SK-N-SH (cell line): ENCODE measurements around the gene PBXIP1. TPM values are rescaled to one million over a fixed set of nuclear protein-coding genes. Genes with fewer than 3 reads are reported as not detected.
"Not testable (repeated sequence)": the region's sequence is repeated elsewhere in the genome, so short reads cannot be mapped to it uniquely, and the experiment has no call there.

Experiments used
- CTCF ChIA-PET: fragments of 300-600, 350-600 bp; formaldehyde crosslinking; extraction: SDS; loops from one replicate; lab custom pipeline; 2021; lab: Yijun Ruan, JAX
- POLR2A ChIA-PET: fragments of 350-600 bp; sonication (Branson Sonifier 250); formaldehyde crosslinking; extraction: SDS; loops from one replicate; lab custom pipeline; 2020; ENCODE audit warnings: antibody characterized with exemption, inconsistent platforms; lab: Yijun Ruan, JAX
- DNase-seq: peaks from one replicate; pipeline ENCODE4 v3.0.0; 2012
- H2AFZ ChIP-seq: fragments of 200-600 bp; sonication (generic); 2 replicates; pipeline ENCODE4 v1.8.1; 2016; ENCODE audit warnings: antibody characterized with exemption, mild to moderate bottlenecking, low read depth
- H3F3A ChIP-seq: fragments of 200-600 bp; sonication (generic); replicated peaks from 2 replicates; pipeline ENCODE3; 2016; ENCODE audit warnings: antibody characterized with exemption, mild to moderate bottlenecking; ENCODE audit not compliant: insufficient read depth
- H3K27ac ChIP-seq, 2 experiments: fragments of 200-500 bp in 1 of 2; fragments of 200-600 bp in 1 of 2; sonication (Bioruptor generic) in 1 of 2; sonication (generic), shearing (Covaris generic) in 1 of 2; 2 replicates each; pipeline versions ENCODE4 v1.5.1 to v1.6.1; 2014 to 2016; ENCODE audit warnings: low read depth in 2 of 2, inconsistent platforms in 1 of 2, low read length in 1 of 2, mild to moderate bottlenecking in 1 of 2, mixed read lengths in 1 of 2
- H3K27me3 ChIP-seq: fragments of 200-600 bp; sonication (generic), shearing (Covaris generic); 2 replicates; pipeline ENCODE4 v1.6.1; 2016; ENCODE audit warnings: mixed run types; ENCODE audit not compliant: insufficient read depth
- H3K36me3 ChIP-seq, 2 experiments: fragments of 200-500 bp in 1 of 2; fragments of 200-600 bp in 1 of 2; sonication (Bioruptor generic) in 1 of 2; sonication (generic) in 1 of 2; replicated peaks in 1 of 2; 2 replicates each; pipeline versions ENCODE3 to v1.5.1; 2014 to 2016; ENCODE audit warnings: low read length in 1 of 2, mild to moderate bottlenecking in 1 of 2; ENCODE audit not compliant: insufficient read depth in 2 of 2, control insufficient read depth in 1 of 2
- H3K4me1 ChIP-seq, 2 experiments: fragments of 200-500 bp in 1 of 2; fragments of 200-600 bp in 1 of 2; sonication (Bioruptor generic) in 1 of 2; sonication (generic), shearing (Covaris generic) in 1 of 2; 2 replicates each; pipeline versions ENCODE4 v1.5.1 to v1.6.1; 2014 to 2016; ENCODE audit warnings: low read depth in 1 of 2, low read length in 1 of 2, mixed run types in 1 of 2; ENCODE audit not compliant: insufficient read depth in 2 of 2, control insufficient read depth in 1 of 2
- H3K4me2 ChIP-seq: fragments of 200-600 bp; sonication (generic), shearing (Covaris generic); 2 replicates; pipeline ENCODE4 v1.6.1; 2017; ENCODE audit warnings: mixed run types
- H3K4me3 ChIP-seq, 2 experiments: fragments of 200-500 bp in 1 of 2; fragments of 200-600 bp in 1 of 2; sonication (Bioruptor generic) in 1 of 2; sonication (generic), shearing (Covaris generic) in 1 of 2; 2 replicates each; pipeline versions ENCODE4 v1.5.1 to v1.8.1; 2014 to 2016; ENCODE audit warnings: low read depth in 2 of 2, inconsistent platforms in 1 of 2, low read length in 1 of 2, mild to moderate bottlenecking in 1 of 2, mixed read lengths in 1 of 2, moderate library complexity in 1 of 2
- H3K79me2 ChIP-seq: fragments of 200-600 bp; sonication (generic); 2 replicates; pipeline ENCODE4 v1.8.1; 2017; ENCODE audit warnings: mild to moderate bottlenecking; ENCODE audit not compliant: insufficient read depth
- H3K9ac ChIP-seq: fragments of 200-600 bp; sonication (generic); 2 replicates; pipeline ENCODE4 v1.6.1; 2017; ENCODE audit warnings: mixed run types
- H3K9me2 ChIP-seq: fragments of 200-600 bp; sonication (generic); 2 replicates; pipeline ENCODE4 v1.6.1; 2017; ENCODE audit warnings: mixed run types
- H3K9me3 ChIP-seq: fragments of 200-600 bp; sonication (generic); 2 replicates; pipeline ENCODE4 v1.6.1; 2017; ENCODE audit warnings: mixed run types, mild to moderate bottlenecking, moderate library complexity
- H4K20me1 ChIP-seq: fragments of 200-600 bp; sonication (generic); 2 replicates; pipeline ENCODE4 v1.6.1; 2017; ENCODE audit warnings: mild to moderate bottlenecking, mixed run types; ENCODE audit not compliant: insufficient read depth
- GATA2 ChIP-seq: sonication (generic); formaldehyde crosslinking; IDR thresholded peaks from 2 replicates; pipeline ENCODE4 v1.5.0; 2020; ENCODE audit warnings: mild to moderate bottlenecking, missing genetic modification reagents
- MXI1 ChIP-seq: IDR thresholded peaks from 2 replicates; pipeline ENCODE4 v1.6.1; 2012; ENCODE audit warnings: mild to moderate bottlenecking, low read depth, low read length, improper control_type of control experiment
- POLR2AphosphoS5 ChIP-seq: IDR thresholded peaks from 2 replicates; pipeline ENCODE4 v1.6.1; 2012; ENCODE audit warnings: low read depth, low read length
- RFX5 ChIP-seq: IDR thresholded peaks from 2 replicates; pipeline ENCODE4 v1.6.1; 2012; ENCODE audit warnings: mild to moderate bottlenecking, improper control_type of control experiment, low read length
- SIN3A ChIP-seq: IDR thresholded peaks from 2 replicates; pipeline ENCODE4 v1.6.1; 2012; ENCODE audit warnings: low read depth, mild to moderate bottlenecking, low read length, moderate library complexity, borderline replicate concordance
- SMC3 ChIP-seq: IDR thresholded peaks from 2 replicates; pipeline ENCODE4 v1.6.1; 2012; ENCODE audit warnings: low read depth, low read length, improper control_type of control experiment
- YY1 ChIP-seq: IDR thresholded peaks from 2 replicates; pipeline ENCODE4 v1.4.0; 2012; ENCODE audit warnings: low read depth, mild to moderate bottlenecking
- WGBS: methylation state at CpG from one replicate; pipeline ENCODE4 v1.1.6; 2017; ENCODE audit warnings: low lambda C conversion rate; 5-methylcytosine and 5-hydroxymethylcytosine counted together
- polyA plus RNA-seq, 3 experiments: library from polyadenylated mRNA; depleted of rRNA; stranded (reverse); fragments of >200 nt; gene quantifications; 2 replicates each; pipeline ENCODE4 v1.2.3, GENCODE V29; 2012
- TF ChIP-seq, protein P1 (sequence below): IDR thresholded peaks from 2 replicates; pipeline ENCODE4 v1.4.0; 2012; ENCODE audit warnings: low read depth, borderline replicate concordance
- TF ChIP-seq, protein P2 (sequence below): IDR thresholded peaks from 2 replicates; pipeline ENCODE4 v1.4.0; 2012; ENCODE audit warnings: low read depth, borderline replicate concordance

The PBXIP1 gene
- polyA plus RNA-seq, 1 of the 3 experiments (the other 2 are of a cell fraction) = 55.9 TPM

DNA sequence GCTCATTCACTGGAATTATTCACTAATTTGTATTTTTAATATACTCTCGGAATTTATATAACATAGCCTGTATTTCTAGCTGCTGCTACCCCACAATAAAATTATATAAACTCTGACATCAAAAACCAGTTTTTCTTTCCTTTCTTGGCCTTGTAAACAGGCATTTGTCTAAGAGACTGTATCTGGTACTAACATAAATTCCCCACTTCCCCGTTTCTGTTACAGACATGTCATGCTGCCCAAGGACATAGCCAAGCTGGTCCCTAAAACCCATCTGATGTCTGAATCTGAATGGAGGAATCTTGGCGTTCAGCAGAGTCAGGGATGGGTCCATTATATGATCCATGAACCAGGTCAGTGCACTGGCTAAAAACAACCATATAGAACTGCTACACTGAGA lies 21.9 kb upstream of the PBXIP1 start:
- 55% methylated on average over 3 of the region's 3 CpGs for WGBS

DNA sequence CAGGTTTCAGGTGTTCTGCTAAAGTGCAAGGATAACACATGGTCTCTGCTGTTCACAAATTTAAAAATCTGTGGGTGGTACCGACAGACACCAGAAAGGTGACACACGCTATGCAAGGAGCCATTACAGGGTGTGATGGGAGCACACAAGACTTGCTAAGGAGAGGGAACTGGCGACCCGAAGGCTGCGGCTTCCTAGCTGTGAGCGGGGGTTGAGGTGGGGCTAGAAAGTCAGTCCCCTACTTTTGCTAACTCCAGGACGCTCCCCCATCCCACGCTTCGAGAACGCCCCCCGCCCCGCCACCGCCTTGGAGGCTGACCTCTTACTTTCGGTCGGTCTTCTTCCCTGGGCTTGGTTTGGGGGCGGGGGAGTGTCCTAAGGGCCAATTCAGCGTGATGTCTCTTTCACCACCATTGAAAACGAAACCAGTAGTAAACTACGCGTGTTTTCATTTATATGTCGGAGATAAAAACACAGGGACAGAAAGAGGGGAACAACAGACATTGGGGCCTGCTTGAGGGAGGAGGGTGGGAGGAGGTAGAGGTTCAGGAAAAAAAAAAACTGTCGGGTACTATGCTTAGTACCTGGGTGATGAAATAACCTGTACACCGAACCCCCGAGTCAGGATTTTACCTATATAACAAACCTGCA lies 19.6 kb upstream of the PBXIP1 start:
- H3K79me2 ChIP-seq = peaks cover 69% of the 10 kb centered on the region
- peaks cover 7 to 10% of the 10 kb centered on the region in 2 experiments for H3K36me3 ChIP-seq
- peak overlapping the region; percentile 99 to 100 for H3K27ac ChIP-seq
- H2AFZ ChIP-seq = peak overlapping the region; percentile 40
- H3K9ac ChIP-seq = peak overlapping the region; percentile 88
- ChIA-PET POLR2A (interaction anchor here (3.1 kb wide), 1 partner anchor 18 kb away, joined by 13 read pairs; the partner anchor contains the start of gene LENEP), CTCF (interaction anchor here (1.0 to 37.5 kb wide), 5 partner anchors 9 to 79 kb away, joined by 3 to 640 read pairs (median 6); partner anchors contain the start of genes ADAM15, LENEP, PBXIP1 and ZBTB7B)
- H3F3A ChIP-seq = peaks cover 36% of the 10 kb centered on the region
- peak overlapping the region; percentile 91 for H3K4me2 ChIP-seq
- TF ChIP-seq MXI1 = 0 out of 2 replicates have a peak, but pooled peaks have one; percentile 27
- TF ChIP-seq, protein P1, sequence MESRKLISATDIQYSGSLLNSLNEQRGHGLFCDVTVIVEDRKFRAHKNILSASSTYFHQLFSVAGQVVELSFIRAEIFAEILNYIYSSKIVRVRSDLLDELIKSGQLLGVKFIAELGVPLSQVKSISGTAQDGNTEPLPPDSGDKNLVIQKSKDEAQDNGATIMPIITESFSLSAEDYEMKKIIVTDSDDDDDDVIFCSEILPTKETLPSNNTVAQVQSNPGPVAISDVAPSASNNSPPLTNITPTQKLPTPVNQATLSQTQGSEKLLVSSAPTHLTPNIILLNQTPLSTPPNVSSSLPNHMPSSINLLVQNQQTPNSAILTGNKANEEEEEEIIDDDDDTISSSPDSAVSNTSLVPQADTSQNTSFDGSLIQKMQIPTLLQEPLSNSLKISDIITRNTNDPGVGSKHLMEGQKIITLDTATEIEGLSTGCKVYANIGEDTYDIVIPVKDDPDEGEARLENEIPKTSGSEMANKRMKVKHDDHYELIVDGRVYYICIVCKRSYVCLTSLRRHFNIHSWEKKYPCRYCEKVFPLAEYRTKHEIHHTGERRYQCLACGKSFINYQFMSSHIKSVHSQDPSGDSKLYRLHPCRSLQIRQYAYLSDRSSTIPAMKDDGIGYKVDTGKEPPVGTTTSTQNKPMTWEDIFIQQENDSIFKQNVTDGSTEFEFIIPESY = no peak
- peak; percentile 15; the same call in 1 of the 2 replicates for TF ChIP-seq POLR2AphosphoS5
- TF ChIP-seq, protein P2, sequence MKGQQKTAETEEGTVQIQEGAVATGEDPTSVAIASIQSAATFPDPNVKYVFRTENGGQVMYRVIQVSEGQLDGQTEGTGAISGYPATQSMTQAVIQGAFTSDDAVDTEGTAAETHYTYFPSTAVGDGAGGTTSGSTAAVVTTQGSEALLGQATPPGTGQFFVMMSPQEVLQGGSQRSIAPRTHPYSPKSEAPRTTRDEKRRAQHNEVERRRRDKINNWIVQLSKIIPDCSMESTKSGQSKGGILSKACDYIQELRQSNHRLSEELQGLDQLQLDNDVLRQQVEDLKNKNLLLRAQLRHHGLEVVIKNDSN = no peak
- TF ChIP-seq GATA2 = no peak
- TF ChIP-seq YY1 = peak; percentile 51; the same call in 1 of the 2 replicates
- 0 out of 2 replicates have a peak, but pooled peaks have one; percentile 14 for TF ChIP-seq RFX5
- no peak for TF ChIP-seq SMC3
- TF ChIP-seq SIN3A = no peak
- TF ChIP-seq, all 33 proteins: peak for 4
- H3K4me3 ChIP-seq = peak overlapping the region; percentile 67 to 79
- no peaks in the 10 kb centered on the region for H3K9me3 ChIP-seq
- WGBS = under 1% methylated on average over 24 of the region's 24 CpGs
- no peaks in the 10 kb centered on the region for H3K9me2 ChIP-seq
- peaks cover 27 to 56% of the 10 kb centered on the region in 2 experiments for H3K4me1 ChIP-seq
- no peaks in the 10 kb centered on the region for H4K20me1 ChIP-seq
- no peaks in the 10 kb centered on the region for H3K27me3 ChIP-seq
- no peak for DNase-seq

More for the DNA sequence above, 21.9 kb upstream of the PBXIP1 start:
- H3K9me3 ChIP-seq, H3K27me3 ChIP-seq, H3K36me3 ChIP-seq, H3K4me3 ChIP-seq, H3K9me2 ChIP-seq, DNase-seq, H2AFZ ChIP-seq, H4K20me1 ChIP-seq, H3K9ac ChIP-seq: not testable (repeated sequence)
- POLR2A ChIA-PET = interaction anchor here (1.2 to 2.7 kb wide), 5 partner anchors 12 to 26 kb away, joined by 3 to 16 read pairs (median 5); partner anchors contain the start of genes LENEP, PBXIP1 and PYGO2
- H3K4me1 ChIP-seq = peaks cover 17 to 40% of the 10 kb centered on the region in 2 experiments; a peak in 3 of 4 replicates
- CTCF ChIA-PET = interaction anchor here (0.9 to 37.5 kb wide), 6 partner anchors 16 to 43 kb away, joined by 3 to 640 read pairs (median 4); partner anchors contain the start of genes LENEP, PYGO2 and ZBTB7B
- peaks cover 27% of the 10 kb centered on the region for H3F3A ChIP-seq
- peak overlapping the region; percentile 99 to 100; a peak in 3 of 4 replicates for H3K27ac ChIP-seq
- peaks cover 72% of the 10 kb centered on the region for H3K79me2 ChIP-seq
- 0 out of 2 replicates have a peak overlapping the region, but pooled peaks have one; percentile 91 for H3K4me2 ChIP-seq
